Measurements from ENCODE around the gene PCDHA5.
"Not testable (repeated sequence)": the region's sequence is repeated elsewhere in the genome, so short reads cannot be mapped to it uniquely, and the experiment has no call there.

DNA sequence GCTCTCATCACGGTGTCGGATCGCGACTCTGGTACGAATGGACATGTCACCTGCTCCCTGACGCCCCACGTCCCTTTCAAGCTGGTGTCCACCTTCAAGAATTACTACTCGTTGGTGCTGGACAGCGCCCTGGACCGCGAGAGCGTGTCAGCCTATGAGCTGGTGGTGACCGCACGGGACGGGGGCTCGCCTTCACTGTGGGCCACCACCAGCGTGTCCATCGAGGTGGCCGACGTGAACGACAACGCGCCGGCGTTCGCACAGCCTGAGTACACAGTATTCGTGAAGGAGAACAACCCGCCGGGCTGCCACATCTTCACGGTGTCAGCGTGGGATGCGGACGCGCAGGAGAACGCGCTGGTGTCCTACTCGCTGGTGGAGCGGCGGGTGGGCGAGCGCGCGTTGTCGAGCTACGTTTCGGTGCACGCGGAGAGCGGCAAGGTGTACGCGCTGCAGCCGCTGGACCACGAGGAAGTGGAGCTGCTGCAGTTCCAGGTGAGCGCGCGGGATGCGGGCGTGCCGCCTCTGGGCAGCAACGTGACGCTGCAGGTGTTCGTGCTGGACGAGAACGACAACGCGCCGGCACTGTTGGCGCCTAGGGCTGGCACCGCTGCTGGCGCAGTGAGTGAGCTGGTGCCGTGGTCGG, 25.2 kb upstream of the PCDHA5 start:
- not testable (repeated sequence) for TF ChIP-seq POLR2A, EP300 (IDR thresholded peaks at IDR 0.05)
- TF ChIP-seq, protein P1, sequence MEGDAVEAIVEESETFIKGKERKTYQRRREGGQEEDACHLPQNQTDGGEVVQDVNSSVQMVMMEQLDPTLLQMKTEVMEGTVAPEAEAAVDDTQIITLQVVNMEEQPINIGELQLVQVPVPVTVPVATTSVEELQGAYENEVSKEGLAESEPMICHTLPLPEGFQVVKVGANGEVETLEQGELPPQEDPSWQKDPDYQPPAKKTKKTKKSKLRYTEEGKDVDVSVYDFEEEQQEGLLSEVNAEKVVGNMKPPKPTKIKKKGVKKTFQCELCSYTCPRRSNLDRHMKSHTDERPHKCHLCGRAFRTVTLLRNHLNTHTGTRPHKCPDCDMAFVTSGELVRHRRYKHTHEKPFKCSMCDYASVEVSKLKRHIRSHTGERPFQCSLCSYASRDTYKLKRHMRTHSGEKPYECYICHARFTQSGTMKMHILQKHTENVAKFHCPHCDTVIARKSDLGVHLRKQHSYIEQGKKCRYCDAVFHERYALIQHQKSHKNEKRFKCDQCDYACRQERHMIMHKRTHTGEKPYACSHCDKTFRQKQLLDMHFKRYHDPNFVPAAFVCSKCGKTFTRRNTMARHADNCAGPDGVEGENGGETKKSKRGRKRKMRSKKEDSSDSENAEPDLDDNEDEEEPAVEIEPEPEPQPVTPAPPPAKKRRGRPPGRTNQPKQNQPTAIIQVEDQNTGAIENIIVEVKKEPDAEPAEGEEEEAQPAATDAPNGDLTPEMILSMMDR (IDR thresholded peaks at IDR 0.05), result not testable (repeated sequence)

Measured in tibial nerve (tissue), 4 donors.